GM19324 (cell line): Measurements from ENCODE around the gene HDGFL2.

Experiments used
- ATAC-seq: cut with Tn5 transposase; IDR thresholded peaks from one replicate; pipeline ENCODE4 v1.9.1; 2021; ENCODE audit warnings: mild to moderate bottlenecking, moderate library complexity; ENCODE audit not compliant: unreplicated experiment, low FRiP score

Gene HDGFL2

GRCh38 chr19:4464815-4465581, 7.1 kb upstream of the HDGFL2 start:
- no peak for ATAC-seq

GRCh38 chr19:4467835-4468234, 4.3 kb upstream of the HDGFL2 start:
- no peak for ATAC-seq

GRCh38 chr19:4471403-4472173, 509 bp upstream of the HDGFL2 start:
- ATAC-seq, result peak; percentile 90

GRCh38 chr19:4473011-4473762, 1.1 kb downstream of the HDGFL2 start:
- ATAC-seq, result no peak

GRCh38 chr19:4473763-4474513, 1.8 kb downstream of the HDGFL2 start:
- no peak for ATAC-seq

- ATAC-seq, result no peak
Observed at GRCh38 chr19:4474514-4475022, 2.5 kb downstream of the HDGFL2 start.

GRCh38 chr19:4477034-4477801, 5.1 kb downstream of the HDGFL2 start:
- ATAC-seq, result no peak

GRCh38 chr19:4482721-4483364, 10.7 kb downstream of the HDGFL2 start:
- no peak for ATAC-seq

- ATAC-seq, result no peak
Observed at GRCh38 chr19:4483385-4483784, 11.3 kb downstream of the HDGFL2 start.

- no peak for ATAC-seq
Observed at GRCh38 chr19:4487572-4487971, 15.5 kb downstream of the HDGFL2 start.

- ATAC-seq, result no peak
Observed at GRCh38 chr19:4488496-4488895, 16.4 kb downstream of the HDGFL2 start.

- no peak for ATAC-seq
Observed at GRCh38 chr19:4491446-4491845, 19.3 kb downstream of the HDGFL2 start.

GRCh38 chr19:4492337-4493103, 20.4 kb downstream of the HDGFL2 start:
- ATAC-seq, result no peak

GRCh38 chr19:4493104-4493928, 21.2 kb downstream of the HDGFL2 start:
- ATAC-seq, result no peak

- no peak for ATAC-seq
Observed at GRCh38 chr19:4493929-4494690, 22.0 kb downstream of the HDGFL2 start.

GRCh38 chr19:4494691-4495064, 22.6 kb downstream of the HDGFL2 start:
- ATAC-seq, result no peak

- no peak for ATAC-seq
Observed at GRCh38 chr19:4495471-4495870, 23.4 kb downstream of the HDGFL2 start.
